A673 (cell line): ENCODE data around the gene UVRAG. TPM values are rescaled to one million over a fixed set of nuclear protein-coding genes. Genes with fewer than 3 reads are reported as not detected.

Experiments
- BruUV-seq: library from RNA; stranded (reverse); fragments of 400-500 nt; replicated peaks from 2 replicates; lab custom pipeline; 2021; lab: Mats Ljungman, UMichigan
- CTCF ChIA-PET: fragments of 300-600 bp; sonication (Branson Sonifier 250); formaldehyde crosslinking; loops from one replicate; lab custom pipeline; 2022; ENCODE audit warnings: antibody characterized with exemption; lab: Charles Lee
- POLR2A ChIA-PET: fragments of 300-600 bp; sonication (Branson Sonifier 250); formaldehyde crosslinking; loops from one replicate; lab custom pipeline; 2022; ENCODE audit warnings: antibody characterized with exemption; ENCODE audit not compliant: low non-redundant PET; lab: Charles Lee
- DNase-seq: peaks from one replicate; pipeline ENCODE4 v3.0.0-alpha.2; 2015; ENCODE audit warnings: low spot score
- H3K27ac ChIP-seq: fragments of 200-600 bp; sonication (generic); 2 replicates; pipeline ENCODE4 v1.5.1; 2016; ENCODE audit warnings: mixed run types, low read depth, mild to moderate bottlenecking, mixed read lengths, antibody characterized with exemption, low read length; ENCODE audit not compliant: poor library complexity, severe bottlenecking
- H3K27me3 ChIP-seq: fragments of 200-600 bp; sonication (generic); replicated peaks from 2 replicates; pipeline ENCODE4 v1.6.1; 2017; ENCODE audit warnings: mixed run types, low read depth, mild to moderate bottlenecking, mixed read lengths, antibody characterized with exemption, low read length; ENCODE audit not compliant: insufficient read depth, poor library complexity
- H3K36me3 ChIP-seq: fragments of 200-600 bp; sonication (generic); 2 replicates; pipeline ENCODE4 v1.6.1; 2016; ENCODE audit warnings: mixed run types, mild to moderate bottlenecking, mixed read lengths, antibody characterized with exemption, low read length; ENCODE audit not compliant: insufficient read depth, poor library complexity, severe bottlenecking
- H3K4me1 ChIP-seq: fragments of 200-600 bp; sonication (generic); 2 replicates; pipeline ENCODE4 v1.6.1; 2017; ENCODE audit warnings: mixed run types, mild to moderate bottlenecking, mixed read lengths, antibody characterized with exemption, low read length; ENCODE audit not compliant: insufficient read depth, poor library complexity, severe bottlenecking
- H3K4me3 ChIP-seq: fragments of 200-600 bp; sonication (generic); 2 replicates; pipeline ENCODE4 v1.5.1; 2016; ENCODE audit warnings: low read depth, mixed run types, mild to moderate bottlenecking, mixed read lengths, low read length; ENCODE audit not compliant: poor library complexity, severe bottlenecking
- H3K9me3 ChIP-seq: fragments of 200-600 bp; sonication (generic); 2 replicates; pipeline ENCODE4 v1.6.1; 2016; ENCODE audit warnings: mixed run types, low read depth, mild to moderate bottlenecking, mixed read lengths, antibody characterized with exemption, low read length; ENCODE audit not compliant: poor library complexity, severe bottlenecking
- EZH2 ChIP-seq: fragments of 200-600 bp; sonication (generic); IDR thresholded peaks from 2 replicates; pipeline ENCODE4 v1.6.1; 2017; ENCODE audit warnings: borderline replicate concordance, low read depth, mild to moderate bottlenecking, mixed read lengths, antibody characterized with exemption, low read length; ENCODE audit not compliant: poor library complexity, severe bottlenecking
- intact Hi-C: fragments of 100-400 bp; cut with micrococcal nuclease; formaldehyde crosslinking; loops from one replicate; pipeline ENCODE4 v1.10.0; 2022; ENCODE audit not compliant: unreplicated experiment
- total RNA-seq: library from RNA; stranded (reverse); gene quantifications from 2 replicates; pipeline ENCODE4 v1.2.3, GENCODE V29; 2021
- TF ChIP-seq, protein P1 (sequence below): fragments of 300-800, 200-600 bp; sonication (generic); conservative IDR thresholded peaks from 2 replicates; pipeline ENCODE4 v1.5.1; 2017; ENCODE audit warnings: low read depth, mild to moderate bottlenecking, antibody characterized with exemption, low read length, moderate library complexity, mixed read lengths

The UVRAG gene
- total RNA-seq, 1 experiment from 2014 or later, result 21.1 TPM

DNA sequence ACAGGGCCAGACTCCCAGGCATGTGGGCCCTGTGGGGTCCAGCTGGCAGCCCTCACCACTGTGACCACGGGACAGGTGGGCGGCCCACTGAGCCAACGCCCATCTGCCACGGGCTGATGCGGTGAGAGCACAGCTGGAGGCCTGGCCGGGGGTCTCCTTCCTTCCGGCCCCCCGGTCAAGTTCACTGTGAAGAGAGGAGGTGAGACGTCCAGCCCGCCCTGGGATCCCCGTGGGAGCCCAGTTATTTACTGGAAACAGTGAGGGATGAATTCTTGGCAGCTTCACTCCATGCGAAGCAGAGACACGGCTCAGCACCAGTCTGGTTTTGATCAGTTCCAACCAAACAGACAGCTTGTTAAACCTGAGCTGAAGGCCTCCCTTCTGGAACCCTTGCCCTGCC lies 352.6 kb downstream of the UVRAG start:
- no peak for DNase-seq
- no TSS peak for BruUV-seq
- POLR2A ChIA-PET, result no interaction called here
- TF ChIP-seq, protein P1, sequence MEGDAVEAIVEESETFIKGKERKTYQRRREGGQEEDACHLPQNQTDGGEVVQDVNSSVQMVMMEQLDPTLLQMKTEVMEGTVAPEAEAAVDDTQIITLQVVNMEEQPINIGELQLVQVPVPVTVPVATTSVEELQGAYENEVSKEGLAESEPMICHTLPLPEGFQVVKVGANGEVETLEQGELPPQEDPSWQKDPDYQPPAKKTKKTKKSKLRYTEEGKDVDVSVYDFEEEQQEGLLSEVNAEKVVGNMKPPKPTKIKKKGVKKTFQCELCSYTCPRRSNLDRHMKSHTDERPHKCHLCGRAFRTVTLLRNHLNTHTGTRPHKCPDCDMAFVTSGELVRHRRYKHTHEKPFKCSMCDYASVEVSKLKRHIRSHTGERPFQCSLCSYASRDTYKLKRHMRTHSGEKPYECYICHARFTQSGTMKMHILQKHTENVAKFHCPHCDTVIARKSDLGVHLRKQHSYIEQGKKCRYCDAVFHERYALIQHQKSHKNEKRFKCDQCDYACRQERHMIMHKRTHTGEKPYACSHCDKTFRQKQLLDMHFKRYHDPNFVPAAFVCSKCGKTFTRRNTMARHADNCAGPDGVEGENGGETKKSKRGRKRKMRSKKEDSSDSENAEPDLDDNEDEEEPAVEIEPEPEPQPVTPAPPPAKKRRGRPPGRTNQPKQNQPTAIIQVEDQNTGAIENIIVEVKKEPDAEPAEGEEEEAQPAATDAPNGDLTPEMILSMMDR, result no peak
- TF ChIP-seq EZH2, result no peak
- no peaks in the 10 kb centered on the region for H3K4me1 ChIP-seq
- H3K4me3 ChIP-seq, result no peak overlapping the region
- intact Hi-C loops, result no loop called here
- H3K9me3 ChIP-seq, result no peaks in the 10 kb centered on the region
- H3K27ac ChIP-seq, result no peak overlapping the region
- no peaks in the 10 kb centered on the region for H3K36me3 ChIP-seq
- H3K27me3 ChIP-seq, result no peaks in the 10 kb centered on the region
- CTCF ChIA-PET, result no interaction called here

DNA sequence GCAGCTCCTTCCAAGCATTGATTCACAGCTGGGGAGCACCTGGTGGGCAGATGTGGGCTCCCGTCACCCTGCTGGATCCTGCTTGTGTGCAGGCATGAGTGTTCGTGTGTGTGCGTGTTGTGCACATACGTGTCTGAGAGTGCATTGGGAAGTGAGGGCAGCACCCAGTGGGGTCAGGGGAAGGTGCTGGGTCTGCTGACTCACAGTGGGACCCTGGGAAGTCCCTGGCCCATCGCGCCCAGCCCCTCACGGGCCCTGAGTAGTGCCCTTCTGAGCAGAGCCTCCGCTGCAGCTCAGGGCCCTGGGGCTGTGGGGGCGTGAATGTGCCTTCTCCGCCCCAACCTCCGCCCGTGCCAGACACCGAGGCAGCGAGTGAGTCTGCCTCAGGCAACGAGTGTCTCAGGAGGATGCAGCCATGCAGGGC lies 354.5 kb downstream of the UVRAG start:
- Histone ChIP-seq H3K27me3 (no peaks in the 10 kb centered on the region), H3K4me1 (no peaks in the 10 kb centered on the region), H3K4me3 (no peak overlapping the region), H3K36me3 (no peaks in the 10 kb centered on the region), H3K9me3 (no peaks in the 10 kb centered on the region), H3K27ac (no peak overlapping the region)
- TF ChIP-seq, protein P1, result no peak
- TF ChIP-seq EZH2, result no peak
- ChIA-PET POLR2A (no interaction called here), CTCF (no interaction called here)
- no TSS peak for BruUV-seq
- no peak for DNase-seq
- intact Hi-C loops, result no loop called here

DNA sequence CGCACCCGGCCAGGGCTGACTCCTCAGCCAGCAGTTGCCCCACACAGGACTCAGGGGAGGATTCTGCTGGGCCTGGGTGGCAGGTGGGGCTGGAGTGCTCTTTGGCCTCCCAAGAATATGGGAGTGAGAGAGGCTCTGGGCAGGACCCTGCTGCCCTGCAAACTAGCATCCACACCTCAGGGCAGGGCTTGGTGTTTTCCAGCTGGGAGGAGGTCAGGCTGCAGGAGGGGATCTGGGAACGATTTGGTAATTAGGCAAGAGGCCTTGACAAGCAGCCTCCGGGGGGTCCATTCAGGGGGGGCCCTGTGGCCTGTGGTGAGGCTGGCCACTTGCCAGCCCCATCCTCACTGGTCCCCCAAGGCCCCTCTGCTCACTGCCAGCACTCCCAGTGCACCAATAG lies 355.5 kb downstream of the UVRAG start:
- TF ChIP-seq, protein P1, result no peak
- no peak for TF ChIP-seq EZH2
- no TSS peak for BruUV-seq
- Histone ChIP-seq H3K27ac (no peak overlapping the region), H3K4me3 (no peak overlapping the region), H3K9me3 (no peaks in the 10 kb centered on the region), H3K4me1 (no peaks in the 10 kb centered on the region), H3K36me3 (no peaks in the 10 kb centered on the region), H3K27me3 (no peaks in the 10 kb centered on the region)
- DNase-seq, result no peak
- intact Hi-C loops, result no loop called here
- ChIA-PET POLR2A (no interaction called here), CTCF (no interaction called here)
